Activated naive CD4-positive, alpha-beta T cell treated with anti-CD3 and anti-CD28 coated beads for 36 hours (primary cell): ENCODE measurements around the gene PTCD2. TPM values are rescaled to one million over a fixed set of nuclear protein-coding genes. Genes with fewer than 3 reads are reported as not detected.
A peak's percentile ranks its signal among the peaks of the same experiment; 100 is the strongest.
"Not testable (repeated sequence)": the region's sequence is repeated elsewhere in the genome, so short reads cannot be mapped to it uniquely, and the experiment has no call there.

Source experiments
- CTCF ChIA-PET: fragments of 350-600 bp; sonication (Branson Sonifier 250); formaldehyde crosslinking; loops from one replicate; lab custom pipeline; 2021; ENCODE audit warnings: antibody characterized with exemption; lab: Charles Lee
- DNase-seq: peaks from one replicate; pipeline ENCODE4 v3.0.0-alpha.2; 2020
- H3K27ac Mint-ChIP-seq: one replicate; pipeline ENCODE4 v1.8.0; 2021; ENCODE audit warnings: mild to moderate bottlenecking, mixed read lengths
- H3K27me3 Mint-ChIP-seq: one replicate; pipeline ENCODE4 v1.8.0; 2021; ENCODE audit warnings: low read depth, mixed read lengths
- H3K36me3 Mint-ChIP-seq: one replicate; pipeline ENCODE4 v1.8.0; 2021; ENCODE audit warnings: low read depth, mixed read lengths
- H3K4me1 Mint-ChIP-seq: one replicate; pipeline ENCODE4 v1.8.0; 2021; ENCODE audit warnings: low read depth, mixed read lengths
- H3K4me3 Mint-ChIP-seq: one replicate; pipeline ENCODE4 v1.8.0; 2021; ENCODE audit warnings: mild to moderate bottlenecking, moderate library complexity, mixed read lengths
- H3K9me3 Mint-ChIP-seq: one replicate; pipeline ENCODE4 v1.8.0; 2021; ENCODE audit warnings: mixed read lengths
- intact Hi-C: fragments of 100-400 bp; cut with micrococcal nuclease; formaldehyde crosslinking; loops from one replicate; pipeline ENCODE4 v1.15.1; 2023
- total RNA-seq, 2 experiments: library from RNA; stranded (reverse); gene quantifications; one replicate each; pipeline ENCODE4 v1.2.3, GENCODE V29; 2021

Gene PTCD2
- total RNA-seq, 2 experiments from 2014 or later: 10.1 to 11.6 TPM

- no peaks in the 10 kb centered on the region for H3K36me3 Mint-ChIP-seq
- H3K27ac Mint-ChIP-seq: no peak overlapping the region
- H3K27me3 Mint-ChIP-seq: peaks cover 14% of the 10 kb centered on the region
- intact Hi-C loops: no loop called here
- H3K4me1 Mint-ChIP-seq: no peaks in the 10 kb centered on the region
- DNase-seq: no peak
- H3K4me3 Mint-ChIP-seq: no peak overlapping the region
- CTCF ChIA-PET: no interaction called here
- no peaks in the 10 kb centered on the region for H3K9me3 Mint-ChIP-seq
Observed at GRCh38 chr5:72390836-72391235, 70.7 kb downstream of the PTCD2 start.

- no peaks in the 10 kb centered on the region for H3K4me1 Mint-ChIP-seq
- no peaks in the 10 kb centered on the region for H3K9me3 Mint-ChIP-seq
- intact Hi-C loops: no loop called here
- no peak for DNase-seq
- H3K36me3 Mint-ChIP-seq: no peaks in the 10 kb centered on the region
- peaks cover 18% of the 10 kb centered on the region for H3K27me3 Mint-ChIP-seq
- CTCF ChIA-PET: interaction anchor here (0.7 kb wide), 1 partner anchor 233 kb away, joined by 3 read pairs; no protein-coding TSS in a partner anchor
- H3K27ac Mint-ChIP-seq: no peak overlapping the region
- no peak overlapping the region for H3K4me3 Mint-ChIP-seq
Observed at GRCh38 chr5:72392326-72392733, 72.2 kb downstream of the PTCD2 start.

GRCh38 chr5:72393052-72393451 is 72.9 kb downstream of the PTCD2 start:
- DNase-seq: no peak
- H3K4me1 Mint-ChIP-seq: no peaks in the 10 kb centered on the region
- no peak overlapping the region for H3K27ac Mint-ChIP-seq
- H3K4me3 Mint-ChIP-seq: no peak overlapping the region
- H3K27me3 Mint-ChIP-seq: peaks cover 20% of the 10 kb centered on the region
- intact Hi-C loops: no loop called here
- H3K9me3 Mint-ChIP-seq: no peaks in the 10 kb centered on the region
- CTCF ChIA-PET: interaction anchor here (0.7 kb wide), 1 partner anchor 233 kb away, joined by 3 read pairs; no protein-coding TSS in a partner anchor
- H3K36me3 Mint-ChIP-seq: no peaks in the 10 kb centered on the region

GRCh38 chr5:72394688-72395087 is 74.5 kb downstream of the PTCD2 start:
- Mint-ChIP-seq H3K36me3 (peaks cover 1% of the 10 kb centered on the region), H3K4me1 (no peaks in the 10 kb centered on the region), H3K27ac (no peak overlapping the region), H3K27me3 (peaks cover 22% of the 10 kb centered on the region), H3K9me3 (no peaks in the 10 kb centered on the region), H3K4me3 (no peak overlapping the region)
- peak; percentile 10 for DNase-seq
- intact Hi-C loops: no loop called here
- CTCF ChIA-PET: no interaction called here

GRCh38 chr5:72397836-72398235 is 77.7 kb downstream of the PTCD2 start:
- no peak overlapping the region for H3K27ac Mint-ChIP-seq
- H3K36me3 Mint-ChIP-seq: peaks cover 3% of the 10 kb centered on the region
- no peaks in the 10 kb centered on the region for H3K4me1 Mint-ChIP-seq
- no peak for DNase-seq
- H3K4me3 Mint-ChIP-seq: no peak overlapping the region
- CTCF ChIA-PET: interaction anchor here (0.6 to 0.7 kb wide), 2 partner anchors 37 to 90 kb away, joined by 3 to 5 read pairs; no protein-coding TSS in a partner anchor
- peaks cover 13% of the 10 kb centered on the region for H3K9me3 Mint-ChIP-seq
- intact Hi-C loops: no loop called here
- H3K27me3 Mint-ChIP-seq: peaks cover 30% of the 10 kb centered on the region

GRCh38 chr5:72400950-72401349 is 80.8 kb downstream of the PTCD2 start:
- no peak overlapping the region for H3K27ac Mint-ChIP-seq
- DNase-seq: no peak
- CTCF ChIA-PET: interaction anchor here (0.5 kb wide), 1 partner anchor 701 kb away, joined by 3 read pairs; no protein-coding TSS in a partner anchor
- H3K4me1 Mint-ChIP-seq: no peaks in the 10 kb centered on the region
- intact Hi-C loops: no loop called here
- H3K9me3 Mint-ChIP-seq: peaks cover 17% of the 10 kb centered on the region
- H3K27me3 Mint-ChIP-seq: peaks cover 15% of the 10 kb centered on the region
- H3K4me3 Mint-ChIP-seq: no peak overlapping the region
- H3K36me3 Mint-ChIP-seq: peaks cover 3% of the 10 kb centered on the region

- no peak for DNase-seq
- peaks cover 3% of the 10 kb centered on the region for H3K36me3 Mint-ChIP-seq
- no peak overlapping the region for H3K27ac Mint-ChIP-seq
- no peaks in the 10 kb centered on the region for H3K4me1 Mint-ChIP-seq
- H3K4me3 Mint-ChIP-seq: no peak overlapping the region
- H3K9me3 Mint-ChIP-seq: peaks cover 17% of the 10 kb centered on the region
- CTCF ChIA-PET: interaction anchor here (0.6 kb wide), 1 partner anchor 42 kb away, joined by 4 read pairs; no protein-coding TSS in a partner anchor
- peaks cover 12% of the 10 kb centered on the region for H3K27me3 Mint-ChIP-seq
- intact Hi-C loops: no loop called here
Observed at GRCh38 chr5:72402381-72402890, 82.3 kb downstream of the PTCD2 start.

- intact Hi-C loops: no loop called here
- peaks cover 17% of the 10 kb centered on the region for H3K9me3 Mint-ChIP-seq
- DNase-seq: no peak
- no peak overlapping the region for H3K4me3 Mint-ChIP-seq
- peaks cover 10% of the 10 kb centered on the region for H3K27me3 Mint-ChIP-seq
- CTCF ChIA-PET: interaction anchor here (0.6 kb wide), 1 partner anchor 42 kb away, joined by 4 read pairs; no protein-coding TSS in a partner anchor
- peaks cover 3% of the 10 kb centered on the region for H3K36me3 Mint-ChIP-seq
- no peak overlapping the region for H3K27ac Mint-ChIP-seq
- no peaks in the 10 kb centered on the region for H3K4me1 Mint-ChIP-seq
Observed at GRCh38 chr5:72402959-72403628, 82.9 kb downstream of the PTCD2 start.

GRCh38 chr5:72404771-72405170 is 84.6 kb downstream of the PTCD2 start:
- peaks cover 17% of the 10 kb centered on the region for H3K9me3 Mint-ChIP-seq
- CTCF ChIA-PET, H3K36me3 Mint-ChIP-seq, DNase-seq, H3K4me1 Mint-ChIP-seq, H3K27ac Mint-ChIP-seq, H3K27me3 Mint-ChIP-seq, intact Hi-C loops, H3K4me3 Mint-ChIP-seq: not testable (repeated sequence)

GRCh38 chr5:72407078-72407477 is 86.9 kb downstream of the PTCD2 start:
- H3K4me1 Mint-ChIP-seq: no peaks in the 10 kb centered on the region
- H3K27ac Mint-ChIP-seq: no peak overlapping the region
- H3K9me3 Mint-ChIP-seq: peaks cover 6% of the 10 kb centered on the region
- intact Hi-C loops: no loop called here
- no peak for DNase-seq
- CTCF ChIA-PET: no interaction called here
- no peak overlapping the region for H3K4me3 Mint-ChIP-seq
- H3K36me3 Mint-ChIP-seq: peaks cover under 1% of the 10 kb centered on the region
- H3K27me3 Mint-ChIP-seq: peaks cover 1% of the 10 kb centered on the region

GRCh38 chr5:72407541-72407940 is 87.4 kb downstream of the PTCD2 start:
- Mint-ChIP-seq H3K4me3 (no peak overlapping the region), H3K9me3 (peaks cover 4% of the 10 kb centered on the region), H3K36me3 (no peaks in the 10 kb centered on the region), H3K27ac (no peak overlapping the region), H3K4me1 (no peaks in the 10 kb centered on the region), H3K27me3 (no peaks in the 10 kb centered on the region)
- DNase-seq: no peak
- CTCF ChIA-PET: no interaction called here
- intact Hi-C loops: no loop called here

GRCh38 chr5:72408127-72408526 is 88.0 kb downstream of the PTCD2 start:
- H3K9me3 Mint-ChIP-seq: peaks cover 4% of the 10 kb centered on the region
- no peaks in the 10 kb centered on the region for H3K36me3 Mint-ChIP-seq
- CTCF ChIA-PET: no interaction called here
- H3K27me3 Mint-ChIP-seq: no peaks in the 10 kb centered on the region
- intact Hi-C loops: no loop called here
- H3K27ac Mint-ChIP-seq: no peak overlapping the region
- no peak overlapping the region for H3K4me3 Mint-ChIP-seq
- no peaks in the 10 kb centered on the region for H3K4me1 Mint-ChIP-seq
- no peak for DNase-seq

- Mint-ChIP-seq H3K27me3 (no peaks in the 10 kb centered on the region), H3K36me3 (no peaks in the 10 kb centered on the region), H3K4me1 (no peaks in the 10 kb centered on the region), H3K4me3 (no peak overlapping the region), H3K9me3 (peaks cover 4% of the 10 kb centered on the region), H3K27ac (no peak overlapping the region)
- intact Hi-C loops: no loop called here
- CTCF ChIA-PET: no interaction called here
- DNase-seq: no peak
Observed at GRCh38 chr5:72408603-72409002, 88.4 kb downstream of the PTCD2 start.
